Measurements from ENCODE around the gene CNIH1. TPM values are rescaled to one million over a fixed set of nuclear protein-coding genes. Genes with fewer than 3 reads are reported as not detected.
"Not testable (repeated sequence)": the region's sequence is repeated elsewhere in the genome, so short reads cannot be mapped to it uniquely, and the experiment has no call there.

The CNIH1 gene
- polyA plus RNA-seq, 1 of the 3 experiments (the other 2 are of a cell fraction): 145 TPM

DNA sequence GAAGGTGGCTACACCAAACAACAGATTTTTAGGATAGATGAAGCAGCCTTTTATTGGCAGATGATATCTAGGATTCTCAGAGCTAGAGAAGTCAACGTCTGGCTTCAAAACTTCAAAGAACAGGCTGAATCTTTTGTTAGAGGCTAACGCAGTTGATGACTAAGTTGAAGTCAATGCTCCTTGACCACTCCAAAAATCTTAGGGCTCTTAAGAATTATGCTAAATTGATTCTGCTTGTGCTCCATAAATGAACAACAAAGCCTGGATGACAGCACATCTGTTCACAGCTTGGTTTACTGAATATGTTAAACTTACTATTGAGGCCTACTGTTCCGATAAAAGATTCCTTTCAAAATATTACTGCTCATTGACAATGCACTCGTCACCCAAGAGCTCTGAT, 57.3 kb downstream of the CNIH1 start (continued):
- TF ChIP-seq, protein P1, sequence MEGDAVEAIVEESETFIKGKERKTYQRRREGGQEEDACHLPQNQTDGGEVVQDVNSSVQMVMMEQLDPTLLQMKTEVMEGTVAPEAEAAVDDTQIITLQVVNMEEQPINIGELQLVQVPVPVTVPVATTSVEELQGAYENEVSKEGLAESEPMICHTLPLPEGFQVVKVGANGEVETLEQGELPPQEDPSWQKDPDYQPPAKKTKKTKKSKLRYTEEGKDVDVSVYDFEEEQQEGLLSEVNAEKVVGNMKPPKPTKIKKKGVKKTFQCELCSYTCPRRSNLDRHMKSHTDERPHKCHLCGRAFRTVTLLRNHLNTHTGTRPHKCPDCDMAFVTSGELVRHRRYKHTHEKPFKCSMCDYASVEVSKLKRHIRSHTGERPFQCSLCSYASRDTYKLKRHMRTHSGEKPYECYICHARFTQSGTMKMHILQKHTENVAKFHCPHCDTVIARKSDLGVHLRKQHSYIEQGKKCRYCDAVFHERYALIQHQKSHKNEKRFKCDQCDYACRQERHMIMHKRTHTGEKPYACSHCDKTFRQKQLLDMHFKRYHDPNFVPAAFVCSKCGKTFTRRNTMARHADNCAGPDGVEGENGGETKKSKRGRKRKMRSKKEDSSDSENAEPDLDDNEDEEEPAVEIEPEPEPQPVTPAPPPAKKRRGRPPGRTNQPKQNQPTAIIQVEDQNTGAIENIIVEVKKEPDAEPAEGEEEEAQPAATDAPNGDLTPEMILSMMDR (IDR thresholded peaks at IDR 0.05): no peak
- TF ChIP-seq RCOR1 (IDR thresholded peaks at IDR 0.05; ENCODE audit: low read length) (no peak), GABPA (IDR thresholded peaks at IDR 0.05; ENCODE audit: low read depth) (no peak)
- TF ChIP-seq, protein P2, sequence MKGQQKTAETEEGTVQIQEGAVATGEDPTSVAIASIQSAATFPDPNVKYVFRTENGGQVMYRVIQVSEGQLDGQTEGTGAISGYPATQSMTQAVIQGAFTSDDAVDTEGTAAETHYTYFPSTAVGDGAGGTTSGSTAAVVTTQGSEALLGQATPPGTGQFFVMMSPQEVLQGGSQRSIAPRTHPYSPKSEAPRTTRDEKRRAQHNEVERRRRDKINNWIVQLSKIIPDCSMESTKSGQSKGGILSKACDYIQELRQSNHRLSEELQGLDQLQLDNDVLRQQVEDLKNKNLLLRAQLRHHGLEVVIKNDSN (IDR thresholded peaks at IDR 0.05; ENCODE audit: borderline replicate concordance, low read depth): no peak

DNA sequence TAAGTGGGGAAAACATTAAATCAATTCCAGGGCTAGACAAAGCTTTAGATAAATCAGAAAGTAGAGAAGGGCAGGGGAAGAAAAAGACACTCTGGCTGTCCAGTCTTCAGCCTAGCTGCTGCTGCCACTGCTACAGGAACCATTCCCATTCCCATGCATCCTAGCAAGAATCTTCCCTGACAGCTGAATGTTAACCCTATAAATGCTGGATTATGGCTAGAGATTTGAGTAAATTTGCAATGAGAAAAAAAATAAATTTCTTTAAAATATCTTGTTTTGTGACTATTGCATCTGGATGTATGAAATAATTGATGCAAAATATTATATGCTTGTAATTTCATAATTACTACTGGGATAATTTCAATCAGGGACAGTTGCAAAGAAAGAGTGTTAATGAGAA, 59.4 kb downstream of the CNIH1 start:
- no peaks in the 10 kb centered on the region for H3K9me2 ChIP-seq
- H3F3A ChIP-seq (replicated peaks; ENCODE audit: insufficient read depth): no peaks in the 10 kb centered on the region
- H3K9me3 ChIP-seq: no peaks in the 10 kb centered on the region
- no peak for TF ChIP-seq GABPA (IDR thresholded peaks at IDR 0.05; ENCODE audit: low read depth)
- TF ChIP-seq RCOR1 (IDR thresholded peaks at IDR 0.05; ENCODE audit: low read length): no peak
- no peak for TF ChIP-seq ELF1 (IDR thresholded peaks at IDR 0.05)
- TF ChIP-seq SMC3 (IDR thresholded peaks at IDR 0.05; ENCODE audit: low read depth, low read length): no peak
- no peak for TF ChIP-seq RFX5 (IDR thresholded peaks at IDR 0.05; ENCODE audit: low read length)
- TF ChIP-seq, protein P1 (IDR thresholded peaks at IDR 0.05): no peak
- TF ChIP-seq, protein P2 (IDR thresholded peaks at IDR 0.05; ENCODE audit: borderline replicate concordance, low read depth): no peak
- TF ChIP-seq CHD2 (IDR thresholded peaks at IDR 0.05; ENCODE audit: low read length, partially characterized antibody): no peak
- TF ChIP-seq, protein P3, sequence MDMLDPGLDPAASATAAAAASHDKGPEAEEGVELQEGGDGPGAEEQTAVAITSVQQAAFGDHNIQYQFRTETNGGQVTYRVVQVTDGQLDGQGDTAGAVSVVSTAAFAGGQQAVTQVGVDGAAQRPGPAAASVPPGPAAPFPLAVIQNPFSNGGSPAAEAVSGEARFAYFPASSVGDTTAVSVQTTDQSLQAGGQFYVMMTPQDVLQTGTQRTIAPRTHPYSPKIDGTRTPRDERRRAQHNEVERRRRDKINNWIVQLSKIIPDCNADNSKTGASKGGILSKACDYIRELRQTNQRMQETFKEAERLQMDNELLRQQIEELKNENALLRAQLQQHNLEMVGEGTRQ (IDR thresholded peaks at IDR 0.05; ENCODE audit: borderline replicate concordance, low read depth, low read length): no peak
- no peak for TF ChIP-seq TAF1 (IDR thresholded peaks at IDR 0.05; ENCODE audit: borderline replicate concordance, low read depth, low read length)
- TF ChIP-seq, protein P4, sequence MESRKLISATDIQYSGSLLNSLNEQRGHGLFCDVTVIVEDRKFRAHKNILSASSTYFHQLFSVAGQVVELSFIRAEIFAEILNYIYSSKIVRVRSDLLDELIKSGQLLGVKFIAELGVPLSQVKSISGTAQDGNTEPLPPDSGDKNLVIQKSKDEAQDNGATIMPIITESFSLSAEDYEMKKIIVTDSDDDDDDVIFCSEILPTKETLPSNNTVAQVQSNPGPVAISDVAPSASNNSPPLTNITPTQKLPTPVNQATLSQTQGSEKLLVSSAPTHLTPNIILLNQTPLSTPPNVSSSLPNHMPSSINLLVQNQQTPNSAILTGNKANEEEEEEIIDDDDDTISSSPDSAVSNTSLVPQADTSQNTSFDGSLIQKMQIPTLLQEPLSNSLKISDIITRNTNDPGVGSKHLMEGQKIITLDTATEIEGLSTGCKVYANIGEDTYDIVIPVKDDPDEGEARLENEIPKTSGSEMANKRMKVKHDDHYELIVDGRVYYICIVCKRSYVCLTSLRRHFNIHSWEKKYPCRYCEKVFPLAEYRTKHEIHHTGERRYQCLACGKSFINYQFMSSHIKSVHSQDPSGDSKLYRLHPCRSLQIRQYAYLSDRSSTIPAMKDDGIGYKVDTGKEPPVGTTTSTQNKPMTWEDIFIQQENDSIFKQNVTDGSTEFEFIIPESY (IDR thresholded peaks at IDR 0.05; ENCODE audit: borderline replicate concordance, low read depth): no peak
- no peak for TF ChIP-seq GATA2 (CRISPR knock-in tag; IDR thresholded peaks at IDR 0.05)
- no peak overlapping the region for H3K27ac ChIP-seq (ENCODE audit: low read depth in 2 of 2, low read length in 1 of 2)
- CTCF ChIA-PET: interaction anchor here (1.0 kb wide), 2 partner anchors 22 to 34 kb away, joined by 4 read pairs; no protein-coding TSS in a partner anchor
- no peaks in the 10 kb centered on the region for H3K4me1 ChIP-seq (ENCODE audit: control insufficient read depth in 1 of 2, insufficient read depth in 2 of 2, low read depth in 1 of 2, low read length in 1 of 2)
- POLR2A ChIA-PET: no interaction called here
- H3K4me3 ChIP-seq (ENCODE audit: low read depth in 2 of 2, low read length in 1 of 2): no peak overlapping the region
- no peak overlapping the region for H2AFZ ChIP-seq (ENCODE audit: low read depth)
- peaks cover 7% of the 10 kb centered on the region; the same call in 1 of the 2 replicates for H3K27me3 ChIP-seq (ENCODE audit: insufficient read depth)
- no peak overlapping the region for H3K9ac ChIP-seq
- H4K20me1 ChIP-seq (ENCODE audit: insufficient read depth): no peaks in the 10 kb centered on the region
- H3K36me3 ChIP-seq (replicated peaks in 1 of 2; ENCODE audit: control insufficient read depth in 1 of 2, insufficient read depth in 2 of 2, low read length in 1 of 2): no peaks in the 10 kb centered on the region
- no peak for DNase-seq
- no peak overlapping the region for H3K4me2 ChIP-seq
- no peaks in the 10 kb centered on the region for H3K79me2 ChIP-seq (ENCODE audit: insufficient read depth)

DNA sequence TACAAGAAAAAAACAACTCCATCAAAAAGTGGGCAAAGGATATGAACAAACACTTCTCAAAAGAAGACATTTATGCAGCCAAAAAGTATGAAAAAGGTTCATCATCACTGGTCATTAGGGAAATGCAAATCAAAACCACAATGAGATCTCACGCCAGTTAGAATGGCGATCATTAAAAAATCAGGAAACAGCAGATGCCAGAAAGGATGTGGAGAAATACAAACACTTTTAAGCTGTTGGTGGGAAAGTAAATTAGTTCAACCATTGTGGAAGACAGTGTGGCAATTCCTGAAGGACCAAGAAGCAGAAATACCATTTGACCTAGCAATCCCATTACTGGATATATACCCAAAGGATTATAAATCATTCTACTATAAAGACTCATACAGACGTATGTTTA, 60.6 kb downstream of the CNIH1 start:
- H3K9ac ChIP-seq; H3K36me3 ChIP-seq (replicated peaks in 1 of 2; ENCODE audit: control insufficient read depth in 1 of 2, insufficient read depth in 2 of 2, low read length in 1 of 2); H3K27me3 ChIP-seq (ENCODE audit: insufficient read depth); H3K4me1 ChIP-seq (ENCODE audit: control insufficient read depth in 1 of 2, insufficient read depth in 2 of 2, low read depth in 1 of 2, low read length in 1 of 2); H3K4me2 ChIP-seq; H3K9me3 ChIP-seq; H2AFZ ChIP-seq (ENCODE audit: low read depth); DNase-seq; POLR2A ChIA-PET; H3F3A ChIP-seq (replicated peaks; ENCODE audit: insufficient read depth); H3K27ac ChIP-seq (ENCODE audit: low read depth in 2 of 2, low read length in 1 of 2); H4K20me1 ChIP-seq (ENCODE audit: insufficient read depth); H3K9me2 ChIP-seq; H3K79me2 ChIP-seq (ENCODE audit: insufficient read depth); H3K4me3 ChIP-seq (ENCODE audit: low read depth in 2 of 2, low read length in 1 of 2): not testable (repeated sequence)
- CTCF ChIA-PET: interaction anchor here (1.2 kb wide), 1 partner anchor 16 kb away, joined by 5 read pairs; the partner anchor contains the start of gene CDKN3
- 89% methylated on average over 3 of the region's 3 CpGs for WGBS (ENCODE audit: low lambda C conversion rate)
